Testis (tissue), 2 donors: Measurements from ENCODE around the gene KCNQ1.

ENCODE experiments used
- POLR2A ChIP-seq: fragments of 450-650 bp; IDR thresholded peaks from one replicate; pipeline ENCODE4 v1.6.1; 2017; ENCODE audit warnings: antibody characterized with exemption, mild to moderate bottlenecking, moderate library complexity
- TF ChIP-seq, protein P1 (sequence below), 3 experiments: fragments of 450-650 bp in 2 of 3; fragments of 200-600 bp in 1 of 3; sonication (generic) in 1 of 3; IDR thresholded peaks; one replicate each; pipeline ENCODE4 v1.5.1; 2016 to 2019; ENCODE audit warnings: antibody characterized with exemption in 3 of 3, mild to moderate bottlenecking in 2 of 3, moderate library complexity in 1 of 3

DNA sequence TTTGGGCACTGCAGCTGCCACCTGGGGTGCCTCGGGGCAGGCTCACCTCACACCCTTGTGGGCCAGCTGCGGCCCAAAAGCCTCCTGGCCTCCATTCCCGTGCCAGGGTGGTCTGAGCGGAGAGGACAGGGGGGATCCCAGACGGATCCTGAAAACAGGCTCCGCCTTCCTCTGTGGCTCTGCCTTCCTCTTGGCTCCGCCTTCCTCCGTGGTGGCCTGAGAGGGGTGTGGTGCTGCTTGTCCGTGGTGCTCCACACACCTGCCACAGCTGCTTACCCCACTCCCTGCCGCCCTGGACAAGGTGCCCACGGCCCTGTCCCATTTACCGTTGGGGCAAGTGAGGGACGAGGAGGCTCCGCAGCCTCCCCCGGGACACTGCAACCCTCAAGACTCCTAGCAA, 278.1 kb downstream of the KCNQ1 start:
- no peak for TF ChIP-seq POLR2A
- TF ChIP-seq, protein P1, sequence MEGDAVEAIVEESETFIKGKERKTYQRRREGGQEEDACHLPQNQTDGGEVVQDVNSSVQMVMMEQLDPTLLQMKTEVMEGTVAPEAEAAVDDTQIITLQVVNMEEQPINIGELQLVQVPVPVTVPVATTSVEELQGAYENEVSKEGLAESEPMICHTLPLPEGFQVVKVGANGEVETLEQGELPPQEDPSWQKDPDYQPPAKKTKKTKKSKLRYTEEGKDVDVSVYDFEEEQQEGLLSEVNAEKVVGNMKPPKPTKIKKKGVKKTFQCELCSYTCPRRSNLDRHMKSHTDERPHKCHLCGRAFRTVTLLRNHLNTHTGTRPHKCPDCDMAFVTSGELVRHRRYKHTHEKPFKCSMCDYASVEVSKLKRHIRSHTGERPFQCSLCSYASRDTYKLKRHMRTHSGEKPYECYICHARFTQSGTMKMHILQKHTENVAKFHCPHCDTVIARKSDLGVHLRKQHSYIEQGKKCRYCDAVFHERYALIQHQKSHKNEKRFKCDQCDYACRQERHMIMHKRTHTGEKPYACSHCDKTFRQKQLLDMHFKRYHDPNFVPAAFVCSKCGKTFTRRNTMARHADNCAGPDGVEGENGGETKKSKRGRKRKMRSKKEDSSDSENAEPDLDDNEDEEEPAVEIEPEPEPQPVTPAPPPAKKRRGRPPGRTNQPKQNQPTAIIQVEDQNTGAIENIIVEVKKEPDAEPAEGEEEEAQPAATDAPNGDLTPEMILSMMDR (IDR thresholded peaks at IDR 0.05), result no peak
